ENCODE data around the gene CTAGE6.
"Not testable (repeated sequence)": the region's sequence is repeated elsewhere in the genome, so short reads cannot be mapped to it uniquely, and the experiment has no call there.

The CTAGE6 gene, protein sequence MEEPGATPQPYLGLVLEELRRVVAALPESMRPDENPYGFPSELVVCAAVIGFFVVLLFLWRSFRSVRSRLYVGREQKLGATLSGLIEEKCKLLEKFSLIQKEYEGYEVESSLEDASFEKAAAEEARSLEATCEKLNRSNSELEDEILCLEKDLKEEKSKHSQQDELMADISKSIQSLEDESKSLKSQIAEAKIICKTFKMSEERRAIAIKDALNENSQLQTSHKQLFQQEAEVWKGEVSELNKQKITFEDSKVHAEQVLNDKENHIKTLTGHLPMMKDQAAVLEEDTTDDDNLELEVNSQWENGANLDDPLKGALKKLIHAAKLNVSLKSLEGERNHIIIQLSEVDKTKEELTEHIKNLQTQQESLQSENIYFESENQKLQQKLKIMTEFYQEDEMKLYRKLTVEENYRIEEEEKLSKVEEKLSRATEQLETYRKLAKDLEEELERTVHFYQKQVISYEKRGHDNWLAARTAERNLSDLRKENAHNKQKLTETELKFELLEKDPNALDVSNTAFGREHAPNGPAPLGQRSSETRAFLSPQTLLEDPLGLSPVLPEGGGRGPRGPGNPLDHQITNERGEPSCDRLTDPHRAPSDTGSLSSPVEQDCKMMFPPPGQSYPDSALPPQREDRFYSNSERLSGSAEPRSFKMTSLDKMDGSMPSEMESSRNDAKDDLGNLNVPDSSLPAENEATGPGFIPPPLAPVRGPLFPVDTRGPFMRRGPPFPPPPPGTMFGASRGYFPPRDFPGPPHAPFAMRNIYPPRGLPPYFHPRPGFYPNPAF

DNA sequence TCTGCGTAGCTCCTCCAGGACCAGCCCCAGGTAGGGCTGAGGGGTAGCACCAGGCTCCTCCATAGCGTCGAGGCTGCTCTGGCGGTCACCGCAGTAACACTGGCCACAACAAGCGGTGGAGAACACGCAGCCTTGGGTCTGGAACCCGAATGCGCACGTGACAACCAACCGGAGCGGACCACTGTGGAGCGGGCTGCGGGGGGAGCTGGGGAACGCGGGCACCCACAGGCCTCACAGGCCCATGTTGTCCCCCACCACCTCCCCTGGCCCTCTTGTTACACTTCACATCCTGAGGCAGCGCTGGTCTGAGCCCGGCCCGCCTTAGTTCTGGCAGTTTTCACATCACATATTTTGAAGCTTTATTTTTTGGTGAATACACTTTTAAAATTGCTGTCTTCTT lies at the start of gene CTAGE6:
Gene CTAGE6 (minus strand): TSS at position 101 of the 400 bp plus-strand sequence. CDS start 38 bp downstream, at position 63.
- DNase-seq, result not testable (repeated sequence)

DNA sequence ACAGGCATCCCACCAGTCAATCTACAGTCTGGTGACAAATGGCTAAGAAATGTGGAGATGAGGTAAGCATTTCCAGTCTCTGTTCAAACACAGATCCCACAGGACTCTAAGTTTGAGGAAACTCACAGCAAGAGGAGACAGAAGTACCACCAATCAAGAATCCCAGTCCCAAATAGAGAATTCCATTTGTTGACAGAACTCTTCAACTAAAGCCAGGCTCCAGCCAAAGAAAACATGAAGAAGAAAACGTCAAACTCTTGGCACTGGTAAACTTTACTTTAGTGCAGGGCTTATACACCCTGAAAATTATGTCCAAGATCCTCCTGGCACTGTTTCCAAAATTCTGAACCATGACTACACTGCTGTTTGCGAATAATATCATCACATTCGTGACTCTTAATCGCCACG lies 49.2 kb upstream of the CTAGE6 start:
- DNase-seq, result not testable (repeated sequence)

DNA sequence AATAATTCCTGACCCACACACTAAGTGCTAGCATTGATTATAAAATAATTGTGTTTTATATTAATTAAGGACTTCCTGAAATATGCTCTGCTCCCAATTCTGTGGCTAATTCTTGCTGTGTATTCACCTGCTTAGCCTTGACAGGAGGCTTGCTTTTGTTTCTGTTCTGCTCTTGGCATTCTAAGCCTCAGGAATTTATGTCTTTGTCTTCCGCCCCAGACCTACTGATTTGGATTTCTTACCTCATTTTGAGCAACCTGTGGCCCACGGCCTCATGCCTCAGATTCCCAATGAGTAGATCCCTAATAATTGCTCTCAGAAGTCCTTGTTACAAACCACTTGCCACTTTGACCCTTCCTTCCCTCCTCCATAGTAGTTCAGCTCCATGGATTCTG lies 40.4 kb upstream of the CTAGE6 start:
- DNase-seq, result not testable (repeated sequence)

DNA sequence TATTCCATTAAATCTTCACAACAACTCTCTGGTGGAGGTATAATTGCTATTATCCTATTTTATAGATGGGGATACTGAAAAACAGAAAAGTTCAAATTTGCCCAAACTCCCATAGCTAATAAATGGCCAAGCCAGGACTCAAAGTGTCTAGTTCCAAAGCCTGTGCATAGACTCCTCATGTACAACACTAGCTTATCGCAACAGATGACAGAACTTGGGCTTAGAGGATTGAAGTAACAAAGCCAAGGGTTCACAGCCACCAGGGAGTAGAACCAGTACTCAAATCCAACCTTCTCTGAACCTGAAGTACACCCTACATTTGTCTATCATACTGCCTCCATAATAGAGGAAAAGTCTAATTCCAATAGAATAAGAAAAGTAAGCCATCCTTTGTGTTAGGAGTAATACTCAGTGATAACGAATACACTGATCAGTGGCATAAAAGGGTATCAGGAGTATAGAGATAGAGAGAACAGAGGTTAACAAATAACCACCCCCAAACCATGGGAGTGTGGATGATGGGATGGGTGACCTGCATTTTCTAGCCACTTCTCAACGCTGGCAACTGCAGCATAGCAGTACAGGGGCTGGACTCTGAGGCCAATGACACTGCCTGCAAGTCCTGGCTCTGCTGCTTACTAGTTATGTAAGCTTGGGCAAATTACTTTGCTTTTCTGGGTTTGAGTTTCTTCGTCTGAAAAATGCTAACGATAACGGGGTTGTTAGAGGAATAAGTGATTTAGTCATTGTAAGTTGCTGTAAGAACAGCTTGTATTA lies 39.8 kb upstream of the CTAGE6 start:
- DNase-seq, result not testable (repeated sequence)

DNA sequence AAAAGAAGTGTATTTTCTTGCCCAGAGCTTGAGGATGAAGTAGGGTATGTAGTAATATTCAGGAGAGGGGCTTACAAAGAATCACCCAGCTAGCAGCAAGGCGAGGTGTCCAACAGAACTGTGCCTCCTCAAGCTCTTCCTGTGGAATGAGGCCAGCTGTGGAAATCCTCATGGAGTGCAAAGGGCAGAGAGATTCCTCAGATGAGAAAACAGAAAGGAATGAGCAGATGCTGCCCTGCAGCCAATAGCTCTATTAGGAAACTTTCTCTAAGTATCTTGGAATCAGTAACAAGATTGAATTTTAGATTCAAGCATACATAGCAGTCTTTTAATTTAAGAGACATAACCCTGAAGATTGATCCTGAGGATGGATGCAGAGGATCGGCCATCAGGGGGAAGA lies 38.2 kb upstream of the CTAGE6 start:
- DNase-seq, result not testable (repeated sequence)

DNA sequence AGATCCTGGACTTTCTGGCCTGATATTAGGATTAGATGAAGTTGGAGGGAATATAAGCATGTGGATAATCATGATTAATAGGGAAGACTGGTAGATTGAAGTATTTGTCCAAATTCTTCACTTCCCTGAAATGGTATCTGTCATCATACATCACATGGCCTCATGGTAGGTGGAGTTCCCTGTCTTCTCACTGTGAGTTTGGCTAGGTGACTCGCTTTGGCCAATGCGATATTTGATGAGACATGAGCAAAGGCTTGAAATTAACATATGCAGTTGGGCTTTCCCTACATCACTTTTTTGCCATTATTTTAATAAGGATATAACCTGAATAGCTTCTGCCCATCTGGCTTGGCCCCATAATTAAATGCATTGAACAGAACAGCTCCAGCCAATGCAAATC lies 35.1 kb upstream of the CTAGE6 start:
- DNase-seq, result not testable (repeated sequence)

DNA sequence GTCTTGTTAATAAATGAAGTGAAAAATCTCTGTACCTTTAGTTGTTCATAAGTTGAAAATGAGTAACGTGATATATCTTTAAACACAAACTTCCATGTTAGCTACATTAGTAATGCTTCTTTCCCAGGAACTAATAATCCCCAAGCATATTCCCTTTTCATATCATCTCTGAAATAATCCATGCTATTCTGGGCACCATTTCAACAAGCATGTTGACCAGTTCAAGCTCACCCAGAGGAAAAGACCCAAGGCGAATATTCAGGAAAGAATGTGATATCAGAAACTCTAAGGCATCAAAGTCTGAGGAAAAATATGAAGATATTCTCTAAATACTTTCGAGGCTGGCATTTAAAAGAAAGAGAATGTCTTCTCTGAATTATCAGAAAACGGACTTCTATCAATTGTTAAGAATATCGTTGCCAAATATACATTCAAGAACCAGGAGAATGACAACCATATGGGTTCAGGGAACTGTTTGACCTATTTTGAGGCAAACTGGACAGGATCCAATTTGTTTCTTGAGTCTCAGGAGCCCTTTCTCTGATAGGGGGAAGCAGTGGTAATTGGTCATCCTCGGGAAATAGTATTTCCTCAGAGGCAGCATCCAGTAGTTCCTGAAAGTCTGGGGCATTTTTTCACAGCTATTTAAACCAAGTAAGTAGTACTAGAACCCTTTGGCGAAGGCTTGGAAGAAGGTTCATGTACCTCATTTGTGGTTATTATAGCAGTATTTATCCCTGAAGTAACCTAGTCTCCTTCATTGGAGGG lies 28.1 kb upstream of the CTAGE6 start:
- not testable (repeated sequence) for DNase-seq

DNA sequence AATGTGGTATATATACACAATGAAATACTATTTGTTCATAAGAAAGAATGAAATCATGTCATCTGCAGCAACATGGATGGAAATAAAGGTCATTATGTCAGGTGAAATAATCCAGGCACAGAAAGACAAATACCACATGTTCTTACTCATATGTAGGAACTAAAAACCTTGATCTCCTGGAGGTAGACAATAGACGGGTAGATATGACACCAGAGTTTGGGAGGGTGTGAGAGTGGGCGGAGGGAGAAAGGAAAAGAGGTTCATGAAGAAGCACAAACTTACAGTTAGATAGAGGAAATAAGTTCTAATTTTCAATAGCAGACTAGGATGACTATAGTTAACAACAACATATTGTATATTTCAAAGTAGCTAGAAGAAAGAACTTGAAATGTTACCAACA lies 22.1 kb upstream of the CTAGE6 start:
- DNase-seq, result not testable (repeated sequence)

DNA sequence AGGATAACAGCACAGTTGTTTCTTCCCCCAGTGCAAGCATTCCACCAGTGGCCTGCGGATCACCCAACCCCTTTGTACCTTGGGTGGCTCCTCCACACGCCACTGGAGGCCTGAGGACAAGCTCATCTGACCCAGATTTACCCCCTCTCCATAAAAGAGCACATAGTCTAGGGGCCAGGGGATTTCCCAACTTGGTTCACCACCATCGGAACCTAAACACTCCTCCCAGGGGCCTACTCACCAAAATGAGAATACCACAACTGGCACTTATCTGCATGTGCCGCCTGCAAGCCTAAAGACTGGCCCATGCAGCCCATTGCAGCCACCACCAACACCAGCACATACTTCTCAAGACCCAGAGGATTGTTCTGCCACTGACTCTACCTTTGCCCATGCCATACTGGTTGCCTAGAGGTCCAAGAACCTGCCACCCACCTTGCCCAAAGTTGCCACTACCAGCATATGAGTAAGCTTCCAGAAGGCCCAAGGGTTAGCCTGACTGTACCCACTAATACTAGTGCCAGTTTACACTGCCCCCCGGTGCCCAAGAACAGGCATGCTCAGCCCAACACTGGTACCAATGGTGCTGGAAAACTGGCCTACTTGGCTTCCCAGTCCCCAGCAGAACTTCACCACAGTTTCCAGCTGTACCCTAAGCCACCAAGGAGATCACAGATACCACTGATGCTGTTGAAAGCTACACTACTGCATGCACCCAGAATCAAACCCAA lies 15.4 kb upstream of the CTAGE6 start:
- DNase-seq, result not testable (repeated sequence)

DNA sequence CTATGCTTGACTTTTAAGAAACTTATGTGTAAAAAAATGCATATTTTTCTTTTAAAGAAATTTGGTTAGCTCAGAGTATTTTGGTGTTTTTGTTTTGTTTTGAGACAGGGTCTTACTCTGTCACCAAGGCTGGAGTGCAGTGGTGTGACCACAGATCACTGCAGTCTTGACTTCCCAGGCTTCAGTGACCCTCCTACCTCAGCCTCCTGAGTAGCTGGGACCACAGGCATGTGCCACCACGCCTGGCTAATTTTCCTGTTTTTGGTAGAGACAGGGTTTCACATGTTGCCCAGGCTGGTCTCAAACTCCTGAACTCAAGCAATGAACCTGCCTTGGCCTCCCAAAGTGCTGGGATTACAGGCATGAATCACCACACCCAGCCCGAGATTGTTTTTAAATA lies 10.0 kb upstream of the CTAGE6 start:
- DNase-seq, result not testable (repeated sequence)

DNA sequence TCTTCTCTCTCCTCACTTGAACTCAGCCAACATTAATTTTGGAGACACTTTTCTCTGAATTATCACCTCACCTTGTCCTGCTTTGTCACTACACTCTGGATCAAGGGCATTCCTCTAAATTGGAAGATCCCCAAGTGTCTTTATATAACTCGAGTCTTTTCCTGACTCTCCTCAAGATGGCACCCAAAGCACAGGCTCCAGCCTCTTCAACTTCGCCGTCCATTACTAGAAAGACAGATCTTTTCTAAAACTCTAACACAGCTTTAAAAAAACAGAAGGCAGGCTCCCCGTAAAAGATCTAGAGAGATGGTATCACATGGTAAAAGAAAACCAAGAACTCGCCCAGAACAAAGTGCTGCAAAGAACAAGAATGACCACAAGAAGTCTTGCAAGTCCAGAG lies 8.2 kb upstream of the CTAGE6 start:
- DNase-seq, result not testable (repeated sequence)

DNA sequence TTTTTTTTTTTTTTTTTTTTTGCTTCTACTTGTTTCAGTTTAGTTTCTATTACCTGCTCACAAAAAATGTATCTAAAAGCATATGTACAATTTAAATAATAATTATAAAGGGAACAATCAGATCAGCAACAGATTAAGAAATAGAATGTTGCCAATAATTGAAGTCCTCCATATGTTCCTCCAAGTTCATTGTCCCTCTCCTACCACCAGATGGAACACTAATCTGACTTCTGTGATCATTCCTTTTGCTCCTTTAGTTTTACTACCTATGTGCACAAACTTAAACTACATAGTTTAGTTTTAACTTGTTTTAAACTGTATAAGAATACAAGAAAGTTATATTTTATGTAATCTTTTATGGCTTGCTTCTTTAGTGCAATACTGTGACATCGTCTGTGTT lies 5.6 kb upstream of the CTAGE6 start:
- not testable (repeated sequence) for DNase-seq

DNA sequence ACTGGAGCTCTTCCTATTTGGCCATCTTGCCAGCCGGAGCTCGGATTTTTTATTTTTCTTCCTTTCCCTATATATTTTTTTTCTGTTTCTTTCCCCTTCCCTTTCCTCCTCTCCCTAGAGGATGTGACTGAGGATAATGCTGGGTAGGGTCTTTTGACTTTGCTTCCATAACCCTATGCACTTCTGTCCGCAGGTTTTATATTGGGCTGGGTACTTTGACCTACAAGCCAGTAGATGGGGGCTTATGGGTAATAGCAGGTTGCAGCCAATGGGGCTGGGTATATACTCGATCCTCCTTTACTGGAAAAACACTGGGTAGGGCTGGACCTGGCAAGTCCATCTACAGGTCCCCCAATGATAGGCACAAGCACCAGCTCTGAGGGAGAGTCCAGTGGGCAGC lies 12.2 kb downstream of the CTAGE6 start:
- not testable (repeated sequence) for DNase-seq

DNA sequence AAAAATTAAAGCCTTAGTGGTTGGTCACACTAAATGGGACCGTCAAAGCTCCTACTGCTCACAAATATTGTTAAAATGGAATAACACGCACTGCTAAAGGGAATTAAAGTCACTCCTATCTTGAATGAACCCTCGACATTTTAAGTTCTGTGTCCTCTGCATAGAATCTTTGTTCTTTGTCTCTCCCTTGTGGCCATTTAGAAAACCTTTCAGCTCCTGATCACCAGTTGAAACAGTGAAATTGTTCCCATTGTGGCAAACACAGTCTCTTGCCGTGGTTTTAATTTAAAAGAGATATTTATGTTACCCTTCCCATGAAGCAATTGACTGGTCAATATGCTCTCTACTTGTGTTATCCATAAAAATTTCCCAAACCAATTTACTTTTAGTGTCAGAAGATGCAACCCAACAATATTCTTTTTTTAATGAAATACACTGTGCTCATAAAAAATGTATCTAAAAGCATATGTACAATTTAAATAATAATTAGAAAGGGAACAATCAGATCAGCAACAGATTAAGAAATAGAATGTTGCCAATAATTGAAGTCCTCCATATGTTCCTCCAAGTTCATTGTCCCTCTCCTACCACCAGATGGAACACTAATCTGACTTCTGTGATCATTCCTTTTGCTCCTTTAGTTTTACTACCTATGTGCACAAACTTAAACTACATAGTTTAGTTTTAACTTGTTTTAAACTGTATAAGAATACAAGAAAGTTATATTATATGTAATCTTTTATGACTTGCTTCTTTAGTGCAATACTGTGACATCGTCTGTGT lies 20.3 kb downstream of the CTAGE6 start:
- peak; percentile 16 for DNase-seq

DNA sequence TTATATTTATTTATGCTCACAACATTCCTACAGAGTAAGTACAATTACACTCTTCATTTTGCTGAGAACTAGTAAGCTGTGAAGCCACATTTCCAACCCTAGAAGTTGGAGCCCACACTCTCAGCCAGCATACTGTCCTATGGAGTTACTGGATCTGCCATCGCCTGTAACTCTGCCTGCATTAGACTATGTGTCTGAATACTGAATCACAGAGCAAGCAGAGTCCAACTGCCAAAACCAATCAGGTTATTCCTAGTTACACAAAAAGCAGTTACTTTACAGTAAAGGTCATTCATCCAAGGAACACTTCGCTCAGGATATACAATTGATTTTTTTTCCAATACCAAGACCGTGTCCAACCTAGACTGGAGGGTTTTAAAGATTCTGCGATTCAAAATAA lies 21.5 kb downstream of the CTAGE6 start:
- no peak for DNase-seq

DNA sequence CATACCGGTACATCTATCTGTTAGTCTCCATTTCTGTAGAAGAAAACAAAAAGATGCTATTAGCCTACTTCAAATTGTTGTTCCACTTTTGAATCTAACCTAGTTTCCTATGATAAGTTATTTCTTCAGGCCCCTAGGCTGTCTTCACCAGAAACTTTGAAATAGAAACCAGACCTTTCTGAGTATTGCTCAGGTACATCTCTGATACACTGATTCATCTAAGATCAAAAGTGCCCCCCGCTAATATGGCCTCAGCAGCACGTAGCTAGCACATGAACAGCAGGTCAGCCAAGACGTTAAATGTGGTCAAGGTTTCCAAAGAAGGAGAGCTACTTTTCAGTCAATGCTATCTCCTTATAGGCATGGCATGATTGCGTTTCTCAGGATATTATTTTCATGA lies 23.6 kb downstream of the CTAGE6 start:
- DNase-seq, result no peak

DNA sequence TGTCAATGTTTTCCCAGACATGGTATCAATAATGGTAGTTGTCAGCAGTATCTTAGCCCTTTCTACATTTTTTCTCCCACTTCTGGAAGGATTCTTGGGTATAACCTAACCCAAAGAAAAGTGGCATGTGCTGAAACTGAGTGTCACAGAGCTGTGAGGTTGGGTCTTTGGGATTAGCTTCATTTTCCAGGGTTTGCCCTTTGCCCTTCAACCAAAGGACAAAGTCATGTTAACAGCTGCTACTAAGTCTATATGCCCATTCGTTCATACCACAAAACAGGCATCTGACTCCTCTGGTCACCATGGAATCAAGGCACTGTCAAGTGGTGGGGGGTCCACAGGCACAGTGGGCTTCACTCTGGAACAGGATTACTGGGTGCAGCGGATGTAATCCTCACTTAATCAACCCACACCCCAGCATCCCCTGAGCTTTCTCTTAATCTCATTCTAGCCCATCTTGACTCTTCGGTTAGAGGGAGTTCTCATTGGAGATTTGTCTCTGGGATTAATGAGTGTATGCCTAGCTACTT lies 29.1 kb downstream of the CTAGE6 start:
- no peak for DNase-seq

DNA sequence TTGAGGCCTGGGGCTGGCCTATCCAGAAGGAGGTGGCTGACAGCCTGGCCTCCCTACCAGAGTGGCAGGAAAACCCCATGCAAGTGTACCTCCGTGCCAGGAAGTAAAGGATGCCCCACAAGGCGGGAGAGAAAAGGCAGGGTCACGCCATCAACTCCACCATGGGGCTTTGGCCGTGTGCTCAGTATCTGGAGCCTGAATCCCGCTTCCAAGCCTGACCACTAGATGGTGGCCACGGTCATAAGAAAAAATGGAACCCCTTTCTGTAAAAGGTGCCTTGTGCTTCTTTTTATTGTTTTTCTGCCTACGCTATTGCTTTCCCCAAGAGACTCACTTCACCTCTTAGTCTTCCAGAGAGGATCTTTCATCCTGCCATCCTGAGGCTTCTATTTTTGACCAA lies 29.9 kb downstream of the CTAGE6 start:
- DNase-seq, result not testable (repeated sequence)

DNA sequence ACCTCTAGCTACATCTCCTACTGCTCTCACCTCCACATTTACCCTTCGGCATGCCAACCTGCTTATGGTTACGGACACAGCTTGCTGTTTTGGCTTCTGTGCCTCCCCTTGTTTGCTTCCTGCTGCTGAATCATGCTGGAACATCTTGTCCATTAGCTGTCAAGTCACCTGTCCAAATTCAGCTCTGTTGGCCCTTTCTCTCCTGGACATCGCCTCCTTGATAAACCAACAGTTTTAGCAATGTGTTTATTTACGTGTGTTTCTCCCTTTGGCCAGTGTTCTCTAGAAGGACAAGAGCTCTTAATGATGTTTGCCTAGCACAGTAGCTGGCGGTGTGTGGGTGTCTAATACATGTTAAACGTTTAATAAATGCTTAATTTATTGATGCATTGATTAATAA lies 31.4 kb downstream of the CTAGE6 start:
- DNase-seq, result not testable (repeated sequence)

DNA sequence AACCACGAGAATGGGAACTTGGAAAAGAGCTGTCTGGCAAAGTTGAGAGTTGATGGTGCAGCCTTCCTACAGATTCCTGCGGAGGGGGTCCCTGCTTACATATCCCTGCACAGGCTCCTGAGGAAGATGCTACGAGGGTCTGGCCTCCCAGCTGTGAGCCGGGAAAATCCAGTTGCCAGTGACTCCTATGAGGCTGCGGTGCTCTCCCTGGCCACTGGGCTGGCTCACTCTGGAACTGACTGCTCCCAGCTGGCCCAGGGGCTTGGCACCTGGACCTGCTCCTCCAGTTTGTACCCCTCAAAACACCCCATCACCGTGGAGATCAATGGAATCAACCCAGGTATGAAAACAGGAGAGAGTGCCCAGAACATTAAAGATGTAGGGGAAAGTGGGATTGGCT lies 37.2 kb downstream of the CTAGE6 start:
- not testable (repeated sequence) for DNase-seq
